ENCODE data around the gene ZNF394.

The ZNF394 gene

GRCh38 chr7:99447943-99448342 is 52.1 kb downstream of the ZNF394 start:
- no peak for DNase-seq

GRCh38 chr7:99446096-99446495 is 54.0 kb downstream of the ZNF394 start:
- no peak for DNase-seq

Data from activated CD8-positive, alpha-beta memory T cell treated with anti-CD3 and anti-CD28 coated beads, Interleukin-2, amount 50 U/mL, for 4 hours (primary cell).